Pancreas (tissue), 10 donors: Measurements from ENCODE around the gene PRSS3. TPM values are rescaled to one million over a fixed set of nuclear protein-coding genes. Genes with fewer than 3 reads are reported as not detected.
A peak's percentile ranks its signal among the peaks of the same experiment; 100 is the strongest.
"Not testable (repeated sequence)": the region's sequence is repeated elsewhere in the genome, so short reads cannot be mapped to it uniquely, and the experiment has no call there.

Experiments used
- ATAC-seq, 4 donors: fragments of 200-7000 bp; cut with Tn5 transposase; one replicate each; pipeline versions ENCODE4 v1.8.0 to v1.9.1; 2020; ENCODE audit warnings: mild to moderate bottlenecking in 4 of 4, moderate library complexity in 4 of 4
- DNase-seq, 6 donors: peaks; one replicate each; pipeline ENCODE4 v3.0.0-alpha.2; 2020
- FAIRE-seq: peaks from 2 replicates; lab custom pipeline; 2012; peaks lifted over from hg19 to GRCh38; lab: Jason Lieb, UNC
- H3K27ac ChIP-seq, 4 donors: fragments of 200-600 bp; sonication (generic); 1 replicate in 3 of 4; 2 replicates in 1 of 4; pipeline versions ENCODE4 v1.5.0 to v1.8.0; 2020
- H3K27me3 ChIP-seq, 4 donors: fragments of 200-600 bp; one replicate each; pipeline ENCODE4 v1.8.0; 2021
- H3K36me3 ChIP-seq, 3 donors: fragments of 200-600 bp; sonication (generic) in 1 of 3; one replicate each; pipeline versions ENCODE4 v1.5.0 to v1.8.0; 2020 to 2021
- H3K4me1 ChIP-seq, 3 donors: fragments of 200-600 bp; one replicate each; pipeline ENCODE4 v1.8.0; 2021
- H3K4me3 ChIP-seq, 4 donors: fragments of 200-600 bp; sonication (generic) in 2 of 4; one replicate each; pipeline versions ENCODE4 v1.5.0 to v1.8.0; 2020 to 2021
- H3K9me3 ChIP-seq, 4 donors: fragments of 200-600 bp; one replicate each; pipeline ENCODE4 v1.8.0; 2021
- CTCF ChIP-seq, 4 donors: fragments of 200-600 bp; sonication (generic) in 3 of 4; IDR thresholded peaks; one replicate each; pipeline versions ENCODE4 v1.5.0 to v1.8.0; 2021; ENCODE audit warnings: antibody characterized with exemption in 4 of 4
- WGBS, 2 donors: extraction: QIAGEN DNeasy Blood & Tissue Kit; methylation state at CpG; one replicate each; pipeline ENCODE4 v1.1.7; 2013; 5-methylcytosine and 5-hydroxymethylcytosine counted together
- intact Hi-C, 3 donors: fragments of 100-400 bp; cut with DNase I; formaldehyde crosslinking; loops; one replicate each; pipeline versions ENCODE4 v1.11.1 to v1.14.2; 2022
- polyA plus RNA-seq, 2 donors: library from polyadenylated mRNA; stranded (reverse); fragments of 200-250 nt; gene quantifications; one replicate each; pipeline ENCODE4 v1.2.3, GENCODE V29; 2013
- total RNA-seq, 6 donors: library from RNA; stranded (reverse); fragmentation: NEBNext Ultra II Directional in 4 of 6; extraction: Animal tissue kit (Norgen Biotek cat#: 25700) in 4 of 6; gene quantifications; one replicate each; pipeline versions ENCODE4 v1.2.1 to v1.2.4, GENCODE V29; 2021 to 2023
- donor health status: healthy with polysubstance abuse.
- donor health status: DM: no; HTN: no; CAD: no; lungs with moderate emphysema.
- donor health status: DM: no; HTN: no; CAD: no.
- donor health status: control.
- donor health status: control.
- donor health status: Bipolar disorder and iron deficiency.
- donor health status: DM: yes; HTN: yes; CAD: no.
- donor health status: DM: no; HTN: no; CAD: no.
- donor health status: DM: no; HTN: no; CAD: no.
- donor health status: DM: yes; HTN: yes; CAD: no.

PRSS3 gene
- total and polyA plus RNA-seq, 8 donors = 341 to 5,218 (median 1,394) TPM

- FAIRE-seq = no peak
- DNase-seq = no peak
- peak in 2 of 4 donors; percentile 33 to 47 for ATAC-seq
Measured at GRCh38 chr9:33837138-33837537, 41.8 kb downstream of the PRSS3 start.

GRCh38 chr9:33840381-33840780, 45.0 kb downstream of the PRSS3 start:
- intact Hi-C loops = no loop called here
- no peak for ATAC-seq
- FAIRE-seq = no peak
- no peaks in the 10 kb centered on the region for H3K27me3 ChIP-seq
- H3K27ac ChIP-seq = peak overlapping the region in 1 of 4 donors; percentile 8
- no peaks in the 10 kb centered on the region for H3K36me3 ChIP-seq
- peaks cover 4 to 54% (median 27%) of the 10 kb centered on the region in 3 donors for H3K4me1 ChIP-seq
- no peak overlapping the region for H3K4me3 ChIP-seq
- no peaks in the 10 kb centered on the region for H3K9me3 ChIP-seq
- 3 to 6% methylated on average over 2 of the region's 2 CpGs for WGBS, 2 donors
- no peak for TF ChIP-seq CTCF (IDR thresholded peaks at IDR 0.05)
- DNase-seq = no peak

More at GRCh38 chr9:33837138-33837537, 41.8 kb downstream of the PRSS3 start:
- no peak for TF ChIP-seq CTCF (IDR thresholded peaks at IDR 0.05)
- H3K9me3 ChIP-seq = no peaks in the 10 kb centered on the region
- WGBS, 2 donors = 37 to 45% methylated on average over 4 of the region's 4 CpGs
- no peaks in the 10 kb centered on the region for H3K27me3 ChIP-seq
- intact Hi-C loops = no loop called here
- no peak overlapping the region for H3K27ac ChIP-seq
- H3K4me1 ChIP-seq = peaks cover 4 to 43% (median 30%) of the 10 kb centered on the region in 3 donors
- H3K4me3 ChIP-seq = no peak overlapping the region
- H3K36me3 ChIP-seq = no peaks in the 10 kb centered on the region

- no peaks in the 10 kb centered on the region for H3K36me3 ChIP-seq
Measured at GRCh38 chr9:33843312-33843961, 48.1 kb downstream of the PRSS3 start.

GRCh38 chr9:33846231-33846630, 50.9 kb downstream of the PRSS3 start:
- WGBS, 2 donors = 79 to 80% methylated on average over 4 of the region's 4 CpGs
- no peak for ATAC-seq
- H3K4me3 ChIP-seq = no peak overlapping the region
- H3K9me3 ChIP-seq = no peaks in the 10 kb centered on the region
- DNase-seq = no peak
- H3K4me1 ChIP-seq = peaks cover 8 to 59% (median 37%) of the 10 kb centered on the region in 3 donors
- H3K27me3 ChIP-seq = no peaks in the 10 kb centered on the region
- no peak for TF ChIP-seq CTCF (IDR thresholded peaks at IDR 0.05)
- no peaks in the 10 kb centered on the region for H3K36me3 ChIP-seq
- FAIRE-seq = no peak
- no peak overlapping the region for H3K27ac ChIP-seq
- intact Hi-C loops = no loop called here

More at GRCh38 chr9:33843312-33843961, 48.1 kb downstream of the PRSS3 start:
- 91 to 93% methylated on average over 5 of the region's 5 CpGs for WGBS, 2 donors
- Histone ChIP-seq H3K27ac (peak overlapping the region in 1 of 4 donors; percentile 17), H3K4me1 (peaks cover 0 to 52% (median 27%) of the 10 kb centered on the region in 3 donors), H3K27me3 (no peaks in the 10 kb centered on the region), H3K9me3 (no peaks in the 10 kb centered on the region), H3K4me3 (no peak overlapping the region)
- intact Hi-C loops = no loop called here
- peak in 1 of 4 donors; percentile 12 for ATAC-seq
- peak in 1 of 6 donors; percentile 6 for DNase-seq
- no peak for TF ChIP-seq CTCF (IDR thresholded peaks at IDR 0.05)
- no peak for FAIRE-seq

- H3K4me3 ChIP-seq, intact Hi-C loops, H3K36me3 ChIP-seq, H3K9me3 ChIP-seq, ATAC-seq, FAIRE-seq, DNase-seq, H3K27me3 ChIP-seq: not testable (repeated sequence)
- WGBS, 2 donors = 86 to 88% methylated on average over 3 of the region's 3 CpGs
- H3K27ac ChIP-seq = peak overlapping the region in 1 of 4 donors; percentile 31
- H3K4me1 ChIP-seq = peaks cover 15 to 60% (median 51%) of the 10 kb centered on the region in 3 donors
Measured at GRCh38 chr9:33847894-33848205, 52.5 kb downstream of the PRSS3 start.

Other genes with a start within 250 kb of the PRSS3 start
- 10 to 100 TPM; 33.1 to 44.8 (median 36.2) TPM for gene UBE2R2, start 21.6 kb downstream of the PRSS3 start, total RNA-seq
- gene UBE2R2, start 21.6 kb downstream of the PRSS3 start, polyA plus RNA-seq = 10 to 100 TPM; 13.3 to 16.6 TPM